Memory B cell (primary cell): ENCODE measurements around the gene PAM.

Experiments
- ATAC-seq: fragments of 150-1000 bp; cut with Tn5 transposase; 2 replicates; pipeline ENCODE4 v1.10.0; 2021; ENCODE audit warnings: low read depth, mild to moderate bottlenecking, moderate library complexity
- DNase-seq, 2 donors: peaks; one replicate each; pipeline ENCODE4 v3.0.0; 2022; ENCODE audit warnings: low spot score in 2 of 2
- H3K27ac Mint-ChIP-seq: one replicate; pipeline ENCODE4 v1.8.0; 2022; ENCODE audit warnings: mild to moderate bottlenecking, moderate library complexity, mixed read lengths
- H3K27me3 Mint-ChIP-seq: one replicate; pipeline ENCODE4 v1.8.0; 2022; ENCODE audit warnings: mixed read lengths
- H3K36me3 Mint-ChIP-seq: one replicate; pipeline ENCODE4 v1.8.0; 2022; ENCODE audit warnings: mild to moderate bottlenecking, mixed read lengths
- H3K4me1 Mint-ChIP-seq: one replicate; pipeline ENCODE4 v1.8.0; 2022; ENCODE audit warnings: mixed read lengths
- H3K4me3 Mint-ChIP-seq: one replicate; pipeline ENCODE4 v1.8.0; 2022; ENCODE audit warnings: mild to moderate bottlenecking, moderate library complexity, mixed read lengths
- H3K9me3 Mint-ChIP-seq: one replicate; pipeline ENCODE4 v1.8.0; 2022; ENCODE audit warnings: mixed read lengths

The PAM gene

DNA sequence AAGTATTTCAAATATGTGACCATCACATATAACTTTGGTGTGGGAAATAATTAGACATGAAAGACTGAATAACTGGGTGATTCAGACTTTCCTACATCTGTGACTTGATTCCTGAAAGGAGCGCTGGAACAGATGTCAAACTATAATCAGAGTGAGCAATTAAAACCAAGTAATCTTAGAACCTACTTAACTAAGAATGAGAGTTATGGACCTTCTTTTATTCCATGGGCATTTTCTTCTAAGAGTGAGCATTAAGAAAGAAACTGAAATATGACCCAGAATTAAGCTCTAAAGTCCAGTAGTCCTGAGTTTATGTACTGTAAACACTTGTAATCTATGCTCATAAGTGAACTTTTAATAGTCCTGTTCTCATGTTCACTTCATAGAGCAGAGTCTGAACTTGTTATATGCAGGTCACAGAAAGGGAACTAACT, 68.4 kb downstream of the PAM start:
- H3K4me3 Mint-ChIP-seq, result no peak overlapping the region
- no peaks in the 10 kb centered on the region for H3K4me1 Mint-ChIP-seq
- no peaks in the 10 kb centered on the region for H3K9me3 Mint-ChIP-seq
- H3K27ac Mint-ChIP-seq, result no peak overlapping the region
- H3K36me3 Mint-ChIP-seq, result no peaks in the 10 kb centered on the region
- H3K27me3 Mint-ChIP-seq, result no peaks in the 10 kb centered on the region
- ATAC-seq (no peak), DNase-seq (no peak)

GRCh38 chr5:102826629-102827028, 71.5 kb downstream of the PAM start:
- Mint-ChIP-seq H3K4me1 (no peaks in the 10 kb centered on the region), H3K9me3 (no peaks in the 10 kb centered on the region), H3K4me3 (no peak overlapping the region), H3K27me3 (no peaks in the 10 kb centered on the region), H3K27ac (no peak overlapping the region), H3K36me3 (no peaks in the 10 kb centered on the region)
- ATAC-seq, result no peak
- DNase-seq, result no peak

- H3K4me1 Mint-ChIP-seq, result no peaks in the 10 kb centered on the region
- no peak for ATAC-seq
- H3K27ac Mint-ChIP-seq, result no peak overlapping the region
- DNase-seq, result no peak
- H3K36me3 Mint-ChIP-seq, result no peaks in the 10 kb centered on the region
- peaks cover 3% of the 10 kb centered on the region for H3K27me3 Mint-ChIP-seq
- H3K4me3 Mint-ChIP-seq, result no peak overlapping the region
- H3K9me3 Mint-ChIP-seq, result no peaks in the 10 kb centered on the region
Measured at GRCh38 chr5:102830241-102830640, 75.1 kb downstream of the PAM start.

- no peaks in the 10 kb centered on the region for H3K9me3 Mint-ChIP-seq
- H3K27ac Mint-ChIP-seq, result no peak overlapping the region
Measured at GRCh38 chr5:102832445-102832844, 77.3 kb downstream of the PAM start.

GRCh38 chr5:102833146-102833545, 78.0 kb downstream of the PAM start:
- H3K9me3 Mint-ChIP-seq, result no peaks in the 10 kb centered on the region
- no peak overlapping the region for H3K4me3 Mint-ChIP-seq
- no peaks in the 10 kb centered on the region for H3K4me1 Mint-ChIP-seq
- H3K27me3 Mint-ChIP-seq, result peaks cover 3% of the 10 kb centered on the region
- DNase-seq (no peak), ATAC-seq (no peak)
- H3K36me3 Mint-ChIP-seq, result no peaks in the 10 kb centered on the region
- no peak overlapping the region for H3K27ac Mint-ChIP-seq

More at GRCh38 chr5:102832445-102832844, 77.3 kb downstream of the PAM start:
- Mint-ChIP-seq H3K27me3 (peaks cover 3% of the 10 kb centered on the region), H3K4me1 (no peaks in the 10 kb centered on the region), H3K36me3 (no peaks in the 10 kb centered on the region), H3K4me3 (no peak overlapping the region)
- DNase-seq (no peak), ATAC-seq (no peak)

GRCh38 chr5:102834438-102834964, 79.4 kb downstream of the PAM start:
- DNase-seq (no peak), ATAC-seq (no peak)
- Mint-ChIP-seq H3K4me1 (no peaks in the 10 kb centered on the region), H3K36me3 (no peaks in the 10 kb centered on the region), H3K27me3 (peaks cover 3% of the 10 kb centered on the region), H3K9me3 (no peaks in the 10 kb centered on the region), H3K4me3 (no peak overlapping the region), H3K27ac (no peak overlapping the region)

- DNase-seq, result no peak
- H3K27ac Mint-ChIP-seq, result no peak overlapping the region
- no peaks in the 10 kb centered on the region for H3K36me3 Mint-ChIP-seq
- peaks cover 3% of the 10 kb centered on the region for H3K27me3 Mint-ChIP-seq
- H3K4me1 Mint-ChIP-seq, result no peaks in the 10 kb centered on the region
- no peaks in the 10 kb centered on the region for H3K9me3 Mint-ChIP-seq
- no peak for ATAC-seq
- no peak overlapping the region for H3K4me3 Mint-ChIP-seq
Measured at GRCh38 chr5:102835717-102836116, 80.6 kb downstream of the PAM start.

- ATAC-seq (no peak), DNase-seq (no peak)
- H3K27ac Mint-ChIP-seq, result no peak overlapping the region
- no peaks in the 10 kb centered on the region for H3K4me1 Mint-ChIP-seq
- H3K4me3 Mint-ChIP-seq, result no peak overlapping the region
- no peaks in the 10 kb centered on the region for H3K27me3 Mint-ChIP-seq
- no peaks in the 10 kb centered on the region for H3K36me3 Mint-ChIP-seq
- peaks cover 3% of the 10 kb centered on the region for H3K9me3 Mint-ChIP-seq
Measured at GRCh38 chr5:102841021-102841420, 85.9 kb downstream of the PAM start.

- DNase-seq (no peak), ATAC-seq (no peak)
- peaks cover 5% of the 10 kb centered on the region for H3K9me3 Mint-ChIP-seq
- H3K36me3 Mint-ChIP-seq, result peaks cover 3% of the 10 kb centered on the region
- no peak overlapping the region for H3K27ac Mint-ChIP-seq
- no peak overlapping the region for H3K4me3 Mint-ChIP-seq
- H3K27me3 Mint-ChIP-seq, result no peaks in the 10 kb centered on the region
- no peaks in the 10 kb centered on the region for H3K4me1 Mint-ChIP-seq
Measured at GRCh38 chr5:102843997-102844396, 88.9 kb downstream of the PAM start.

DNA sequence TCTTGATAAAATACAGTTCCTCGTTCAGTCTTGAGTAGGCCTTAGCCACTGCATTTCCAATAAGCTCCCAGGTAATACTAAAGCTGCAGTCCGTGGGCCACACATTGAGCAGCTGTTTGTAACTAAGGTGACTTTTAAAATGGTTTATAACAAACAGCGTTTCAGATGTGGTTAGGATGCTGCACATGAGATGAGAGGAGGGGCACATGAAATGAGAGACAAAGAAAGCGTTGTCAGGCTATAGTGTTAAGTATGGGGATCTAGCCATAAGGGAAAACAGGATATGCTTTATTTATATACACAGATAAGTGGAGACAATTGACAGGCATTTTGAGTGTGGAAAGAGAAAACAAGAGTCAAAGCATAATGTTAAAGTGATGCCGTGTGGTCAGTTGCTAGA, 89.9 kb downstream of the PAM start:
- Mint-ChIP-seq H3K27me3 (no peaks in the 10 kb centered on the region), H3K9me3 (peaks cover 5% of the 10 kb centered on the region), H3K27ac (no peak overlapping the region), H3K36me3 (peaks cover 3% of the 10 kb centered on the region), H3K4me3 (no peak overlapping the region), H3K4me1 (no peaks in the 10 kb centered on the region)
- ATAC-seq (no peak), DNase-seq (no peak)

DNA sequence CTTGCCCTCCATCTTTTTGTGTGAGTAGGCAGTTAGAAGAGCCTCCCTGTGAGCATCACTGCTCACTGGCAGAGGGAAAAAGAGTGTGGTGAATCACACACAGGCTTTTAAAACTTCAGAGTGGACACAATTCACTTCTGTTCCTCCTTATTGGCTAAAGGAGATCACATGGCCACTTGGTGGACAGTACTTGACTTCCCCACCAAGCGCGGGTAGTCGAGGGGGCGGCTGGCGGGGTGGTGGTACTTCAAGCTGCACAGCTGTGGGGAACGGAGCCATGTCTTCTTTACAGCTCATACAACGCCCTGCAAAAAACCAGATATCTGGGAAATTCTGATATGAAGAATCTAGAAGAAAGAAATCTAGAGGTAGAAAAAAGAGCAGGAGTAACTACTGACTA, 95.4 kb downstream of the PAM start:
- H3K36me3 Mint-ChIP-seq, result peaks cover 3% of the 10 kb centered on the region
- no peaks in the 10 kb centered on the region for H3K4me1 Mint-ChIP-seq
- peaks cover 2% of the 10 kb centered on the region for H3K9me3 Mint-ChIP-seq
- no peak overlapping the region for H3K4me3 Mint-ChIP-seq
- H3K27me3 Mint-ChIP-seq, result peaks cover 2% of the 10 kb centered on the region
- ATAC-seq, result no peak
- DNase-seq, result no peak
- no peak overlapping the region for H3K27ac Mint-ChIP-seq

DNA sequence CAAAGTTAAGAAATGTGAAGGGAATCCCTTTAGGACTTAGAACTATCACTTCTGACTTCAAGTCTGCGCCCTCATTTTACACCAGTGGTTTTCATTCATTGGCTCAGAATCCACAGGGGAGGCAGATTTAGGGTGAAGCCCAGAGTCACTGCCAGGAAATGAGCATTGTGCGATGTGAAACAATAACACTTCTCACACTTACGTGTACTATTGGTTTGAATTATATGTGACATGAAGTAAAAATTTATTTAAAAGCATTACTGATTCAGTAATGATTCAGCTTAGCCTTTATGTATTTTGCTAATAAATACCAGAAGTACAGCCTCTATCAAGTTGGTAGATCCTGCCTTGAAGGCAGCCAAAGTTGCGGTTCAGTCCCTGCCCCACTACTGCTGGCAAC, 98.6 kb downstream of the PAM start:
- no peaks in the 10 kb centered on the region for H3K9me3 Mint-ChIP-seq
- H3K36me3 Mint-ChIP-seq, result no peaks in the 10 kb centered on the region
- DNase-seq, result no peak
- H3K4me1 Mint-ChIP-seq, result no peaks in the 10 kb centered on the region
- no peak for ATAC-seq
- H3K4me3 Mint-ChIP-seq, result no peak overlapping the region
- H3K27me3 Mint-ChIP-seq, result peaks cover 2% of the 10 kb centered on the region
- no peak overlapping the region for H3K27ac Mint-ChIP-seq

GRCh38 chr5:102855681-102856388, 100.7 kb downstream of the PAM start:
- H3K36me3 Mint-ChIP-seq, result no peaks in the 10 kb centered on the region
- no peaks in the 10 kb centered on the region for H3K27me3 Mint-ChIP-seq
- no peak overlapping the region for H3K4me3 Mint-ChIP-seq
- H3K9me3 Mint-ChIP-seq, result no peaks in the 10 kb centered on the region
- no peaks in the 10 kb centered on the region for H3K4me1 Mint-ChIP-seq
- ATAC-seq (no peak), DNase-seq (no peak)
- no peak overlapping the region for H3K27ac Mint-ChIP-seq

GRCh38 chr5:102856389-102856777, 101.3 kb downstream of the PAM start:
- H3K27me3 Mint-ChIP-seq, result no peaks in the 10 kb centered on the region
- H3K36me3 Mint-ChIP-seq, result no peaks in the 10 kb centered on the region
- no peaks in the 10 kb centered on the region for H3K9me3 Mint-ChIP-seq
- H3K4me3 Mint-ChIP-seq, result no peak overlapping the region
- no peak for DNase-seq
- no peak for ATAC-seq
- H3K4me1 Mint-ChIP-seq, result no peaks in the 10 kb centered on the region
- H3K27ac Mint-ChIP-seq, result no peak overlapping the region
